ENCODE data around the gene KCNH8.

The KCNH8 gene

DNA sequence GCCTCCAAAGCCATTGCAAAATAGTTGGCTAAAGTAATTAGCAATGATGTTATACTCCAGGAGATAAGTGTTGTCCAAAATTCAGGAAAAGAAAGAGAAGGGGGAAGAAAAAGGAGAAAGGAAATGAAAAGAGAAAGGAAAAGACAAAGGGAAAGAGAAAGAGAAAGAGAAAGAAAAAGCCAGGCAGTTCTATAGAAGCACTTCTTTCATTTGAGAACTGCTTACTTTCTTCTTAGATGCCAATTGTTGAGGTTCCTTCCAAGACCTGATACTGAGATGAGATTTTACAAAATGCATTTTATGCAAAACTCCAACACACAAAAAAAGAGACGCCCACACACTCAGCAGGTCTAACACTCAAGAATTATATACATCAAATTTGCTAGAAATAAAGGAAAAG lies 298.4 kb downstream of the KCNH8 start:
- FAIRE-seq: no peak

DNA sequence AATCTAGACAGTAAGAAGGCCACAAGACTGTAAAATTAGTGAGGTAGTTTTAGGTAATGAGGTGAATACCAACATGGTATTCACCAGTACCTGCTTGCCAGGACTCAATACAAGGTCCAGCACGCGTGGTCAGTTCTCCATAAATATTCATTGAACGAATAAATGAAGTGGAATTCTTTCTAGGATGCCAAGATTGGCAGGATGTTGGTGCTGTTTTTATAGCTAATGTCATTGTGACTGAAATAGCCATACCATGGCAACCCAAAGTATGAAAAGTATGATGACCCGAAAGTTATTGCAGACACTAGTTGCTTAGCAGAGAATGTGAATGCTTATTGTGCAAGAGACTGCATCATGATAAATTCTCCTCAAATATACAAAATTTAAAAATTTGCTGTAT lies 307.2 kb downstream of the KCNH8 start:
- DNase-seq (ENCODE audit: extremely low spot score, insufficient read length, low read depth): no peak
- no peak for FAIRE-seq

More for the DNA sequence above, 298.4 kb downstream of the KCNH8 start:
- DNase-seq (ENCODE audit: extremely low spot score, insufficient read length, low read depth): no peak

DNA sequence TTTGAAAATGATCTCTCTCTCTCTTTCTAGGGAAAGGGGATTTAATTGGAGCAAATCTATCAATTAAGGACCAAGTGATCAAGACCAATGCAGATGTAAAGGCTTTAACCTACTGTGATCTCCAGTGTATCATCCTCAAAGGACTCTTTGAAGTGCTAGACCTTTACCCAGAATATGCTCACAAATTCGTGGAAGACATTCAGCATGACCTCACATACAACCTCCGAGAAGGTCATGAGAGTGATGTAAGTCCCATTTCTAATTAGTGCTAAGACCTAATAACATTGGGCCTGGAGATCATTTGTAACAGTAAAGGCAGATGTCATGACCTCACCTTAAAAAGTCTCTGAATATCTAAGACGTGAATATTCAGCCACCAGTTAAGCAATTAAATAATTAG lies 308.4 kb downstream of the KCNH8 start:
- DNase-seq (ENCODE audit: extremely low spot score, insufficient read length, low read depth): no peak
- FAIRE-seq: no peak

DNA sequence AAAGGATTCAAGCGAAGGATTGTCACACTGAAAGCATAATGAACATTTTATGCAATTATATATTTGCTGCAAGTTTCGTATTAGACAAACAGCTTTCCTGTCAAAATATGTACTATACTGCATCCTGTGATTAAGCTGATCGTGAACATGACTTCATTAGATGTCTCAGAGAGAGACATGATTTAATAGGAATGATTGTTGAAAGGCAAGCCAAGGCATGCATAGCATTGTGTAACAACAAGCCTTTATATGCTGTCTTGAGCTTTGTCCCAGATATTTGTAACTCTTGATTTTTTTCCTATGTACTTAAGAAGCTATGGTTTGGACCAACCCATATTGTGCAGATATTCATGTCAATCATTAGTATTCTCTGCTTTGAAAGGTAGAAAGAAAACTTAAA lies 309.1 kb downstream of the KCNH8 start:
- FAIRE-seq: no peak
- DNase-seq (ENCODE audit: extremely low spot score, insufficient read length, low read depth): no peak

DNA sequence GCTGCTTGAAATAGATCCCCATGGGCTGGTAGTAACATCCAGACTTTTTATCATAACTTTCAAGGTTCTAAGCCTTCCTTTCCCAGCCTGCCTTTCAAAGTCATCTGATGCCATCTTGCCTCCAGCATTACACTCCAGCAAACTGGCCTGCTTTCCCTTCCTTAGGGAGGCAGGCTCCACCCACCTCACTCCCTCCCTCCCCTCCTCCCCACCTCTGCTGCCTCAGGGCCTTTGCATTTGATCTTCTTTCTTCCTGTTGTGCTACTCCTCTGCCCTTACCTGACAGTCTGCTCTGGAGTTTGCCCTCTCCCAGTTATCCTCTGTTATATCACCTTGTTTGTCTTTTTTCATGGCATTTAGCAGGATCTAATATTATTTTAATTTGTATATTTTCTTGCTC lies 319.5 kb downstream of the KCNH8 start:
- DNase-seq (ENCODE audit: extremely low spot score, insufficient read length, low read depth) (no peak), FAIRE-seq (no peak)

DNA sequence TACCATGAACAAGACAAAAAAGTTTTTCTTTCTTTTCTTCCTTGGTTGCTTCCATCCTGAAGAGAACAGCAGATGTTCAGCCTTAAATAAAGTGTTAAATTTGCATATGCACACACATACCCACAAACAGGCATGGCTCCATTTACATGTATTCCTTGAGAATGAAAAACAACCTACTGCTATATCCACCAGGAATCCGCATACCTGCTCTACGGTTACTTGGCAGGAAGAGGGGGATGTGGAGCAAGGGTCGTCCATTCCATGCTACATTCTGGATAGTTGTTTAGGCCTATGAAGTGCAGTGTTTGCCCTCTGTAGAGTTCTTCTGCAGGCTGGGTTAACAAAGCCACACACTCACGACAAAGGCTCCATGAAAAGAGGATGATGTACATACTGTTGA lies 322.8 kb downstream of the KCNH8 start:
- FAIRE-seq (no peak), DNase-seq (ENCODE audit: extremely low spot score, insufficient read length, low read depth) (no peak)

DNA sequence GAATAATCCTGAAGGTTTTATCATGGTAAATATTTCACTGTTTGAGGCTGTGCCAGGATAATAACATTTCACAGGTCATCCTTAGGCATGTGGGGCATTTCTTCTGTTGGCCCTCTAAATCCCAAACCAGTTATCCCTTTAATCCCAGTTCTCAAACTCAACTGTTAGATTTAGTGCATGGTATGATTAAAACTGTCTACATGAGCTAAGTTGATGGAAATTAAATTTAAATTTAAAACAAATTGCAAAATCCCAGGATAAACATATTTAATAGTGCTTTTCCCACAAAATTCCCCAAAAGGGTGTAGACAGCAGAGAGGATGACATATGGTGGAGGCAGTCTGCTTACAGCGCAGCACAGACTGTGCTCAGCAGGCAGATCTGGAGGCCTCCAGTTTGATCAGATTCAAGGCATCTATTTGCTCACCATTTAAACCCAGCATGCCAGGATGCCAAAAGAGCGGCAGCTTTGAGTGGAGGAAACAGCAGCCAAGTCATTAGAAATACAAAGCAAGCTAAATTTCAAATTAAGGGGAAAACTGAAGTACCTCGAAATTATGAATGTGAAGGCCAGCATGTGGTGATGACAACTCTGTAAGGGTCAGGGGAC lies 325.8 kb downstream of the KCNH8 start:
- FAIRE-seq: no peak
- no peak for DNase-seq (ENCODE audit: extremely low spot score, insufficient read length, low read depth)

DNA sequence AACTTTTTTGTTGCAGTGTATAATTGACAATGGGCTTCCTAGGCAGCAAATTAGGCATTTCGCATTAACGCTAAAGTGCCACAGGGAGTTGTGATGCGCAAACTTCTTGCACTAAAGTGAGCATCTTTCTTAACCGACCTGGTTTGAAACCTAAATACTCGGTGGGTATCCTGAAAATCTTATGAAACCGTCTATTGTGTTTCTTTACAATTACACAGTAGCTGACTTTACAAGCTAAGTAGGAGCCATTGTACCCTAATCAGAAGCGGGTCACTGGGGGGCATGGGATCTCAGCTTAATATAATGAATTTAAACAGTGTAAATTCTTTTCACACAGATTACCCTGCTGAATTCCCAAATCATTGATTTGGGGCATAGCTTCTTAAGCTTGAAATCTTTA lies 328.0 kb downstream of the KCNH8 start:
- FAIRE-seq: no peak
- DNase-seq (ENCODE audit: extremely low spot score, insufficient read length, low read depth): no peak

DNA sequence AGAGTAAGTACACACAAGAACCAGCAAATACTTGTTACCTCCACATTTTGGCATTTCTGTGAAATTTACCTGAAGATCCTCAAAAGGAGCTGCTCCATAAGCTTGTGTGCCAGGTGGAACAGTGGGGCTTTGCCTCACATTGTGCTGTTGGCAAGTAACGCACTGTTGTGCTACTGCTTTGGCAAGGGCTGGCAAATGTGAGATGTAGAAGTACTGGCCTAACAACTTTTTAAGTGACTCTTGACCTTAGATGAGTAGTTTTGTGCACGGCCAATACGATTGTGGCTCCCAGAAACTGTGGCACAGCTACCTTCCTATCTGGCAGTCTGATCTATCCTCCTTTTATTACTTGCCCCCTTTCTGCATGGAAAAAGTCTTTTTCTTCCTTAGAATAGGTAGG lies 337.0 kb downstream of the KCNH8 start:
- DNase-seq (ENCODE audit: extremely low spot score, insufficient read length, low read depth) (no peak), FAIRE-seq (no peak)

DNA sequence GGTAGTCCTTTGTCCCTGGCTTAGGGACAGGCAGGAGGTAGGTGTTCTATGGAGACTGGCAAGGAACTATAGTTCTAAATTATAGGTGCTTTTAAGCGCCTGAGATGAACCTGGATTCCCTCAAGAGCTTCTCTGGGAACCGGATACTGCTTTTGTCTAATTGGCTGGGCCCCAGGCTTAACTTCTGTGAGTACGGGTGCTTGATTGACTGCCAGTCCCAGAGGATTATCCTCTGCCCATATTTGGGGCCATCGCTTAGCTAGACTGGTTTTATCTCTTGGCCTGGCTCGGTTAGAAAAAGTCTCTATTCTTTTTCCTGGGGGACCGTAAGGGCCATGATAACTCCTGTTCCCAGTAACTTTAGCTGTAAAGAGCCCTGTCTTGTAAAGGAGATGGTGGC lies 339.1 kb downstream of the KCNH8 start:
- DNase-seq (ENCODE audit: extremely low spot score, insufficient read length, low read depth): no peak
- FAIRE-seq: no peak

DNA sequence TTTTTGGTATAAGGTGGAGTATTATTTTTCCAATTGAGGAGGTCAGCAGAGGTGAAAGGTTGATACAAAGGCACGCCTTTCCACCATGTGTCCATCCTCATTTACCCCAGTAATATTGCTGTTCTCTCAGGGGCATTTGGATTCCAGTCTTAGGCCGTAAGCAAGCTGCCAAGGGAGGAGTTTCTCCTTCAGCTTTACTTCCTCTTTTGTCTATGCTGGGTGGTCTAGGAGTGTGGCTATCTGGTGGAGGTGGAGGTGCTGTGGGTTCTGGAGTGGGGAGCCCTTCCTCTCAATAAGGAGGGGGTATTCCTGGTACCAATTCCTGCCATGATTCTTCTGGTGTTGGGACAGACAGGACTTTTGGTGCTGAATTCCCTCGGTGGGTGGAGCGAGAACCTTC lies 340.6 kb downstream of the KCNH8 start:
- FAIRE-seq: no peak
- no peak for DNase-seq (ENCODE audit: extremely low spot score, insufficient read length, low read depth)

DNA sequence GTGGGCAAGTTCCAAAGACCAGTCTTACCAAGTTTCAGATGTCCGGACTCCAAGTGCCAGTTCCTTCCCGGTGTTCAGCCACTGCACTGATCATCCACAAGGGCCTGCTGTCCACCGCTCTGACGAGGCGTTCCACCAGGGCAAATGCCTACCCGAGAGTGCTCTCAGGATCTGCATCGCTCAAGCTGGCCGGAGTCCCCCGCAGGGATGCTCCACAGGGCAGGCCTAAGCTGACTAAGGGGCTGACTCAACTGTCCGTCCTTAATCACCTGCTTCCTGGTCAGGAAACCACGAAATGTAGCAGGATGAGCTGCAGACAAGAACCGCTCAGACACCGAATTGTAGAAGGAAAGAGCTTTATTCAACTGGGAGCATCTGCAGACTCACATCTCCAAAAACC lies 341.6 kb downstream of the KCNH8 start:
- DNase-seq (ENCODE audit: extremely low spot score, insufficient read length, low read depth): no peak
- no peak for FAIRE-seq

DNA sequence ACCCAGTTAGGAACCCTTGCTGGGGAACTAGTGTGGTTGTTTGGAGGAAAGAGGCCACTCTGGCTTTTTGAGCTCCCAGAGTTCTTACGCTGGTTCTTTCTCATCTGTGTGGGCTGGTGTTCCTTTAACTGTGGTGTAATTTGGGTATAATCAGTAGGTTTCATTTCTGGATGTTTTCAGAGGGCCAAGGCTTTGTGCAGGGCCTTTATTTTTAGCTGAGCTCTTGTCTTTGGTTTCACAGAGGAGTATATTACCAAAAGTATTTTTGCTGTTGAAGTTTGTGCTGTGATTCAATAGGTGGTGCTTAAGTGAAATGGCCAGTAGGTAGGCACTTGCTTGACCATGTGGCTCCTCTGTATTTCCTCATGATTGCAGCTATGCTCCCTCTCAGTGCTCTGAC lies 357.9 kb downstream of the KCNH8 start:
- no peak for FAIRE-seq
- DNase-seq (ENCODE audit: extremely low spot score, insufficient read length, low read depth): no peak

DNA sequence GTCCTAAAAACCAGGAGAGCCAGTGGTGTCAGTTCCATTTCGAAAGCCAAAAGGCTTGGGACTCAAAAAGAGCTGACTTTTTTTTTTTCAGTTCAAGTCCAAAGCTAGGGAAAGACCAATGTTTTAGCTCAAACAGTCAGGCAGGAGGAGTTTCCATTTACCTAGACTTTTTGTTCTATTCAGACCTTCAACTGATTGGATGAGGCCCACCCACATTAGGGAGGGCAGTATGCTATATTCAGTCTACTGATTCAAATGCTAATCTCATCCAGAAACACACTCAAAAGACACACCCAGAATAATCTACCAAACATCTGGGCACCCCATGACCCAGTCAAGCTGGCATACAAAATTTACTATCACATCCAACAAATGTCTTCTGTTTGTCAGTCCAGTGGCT lies 374.0 kb downstream of the KCNH8 start:
- no peak for DNase-seq (ENCODE audit: extremely low spot score, insufficient read length, low read depth)
- FAIRE-seq: no peak

DNA sequence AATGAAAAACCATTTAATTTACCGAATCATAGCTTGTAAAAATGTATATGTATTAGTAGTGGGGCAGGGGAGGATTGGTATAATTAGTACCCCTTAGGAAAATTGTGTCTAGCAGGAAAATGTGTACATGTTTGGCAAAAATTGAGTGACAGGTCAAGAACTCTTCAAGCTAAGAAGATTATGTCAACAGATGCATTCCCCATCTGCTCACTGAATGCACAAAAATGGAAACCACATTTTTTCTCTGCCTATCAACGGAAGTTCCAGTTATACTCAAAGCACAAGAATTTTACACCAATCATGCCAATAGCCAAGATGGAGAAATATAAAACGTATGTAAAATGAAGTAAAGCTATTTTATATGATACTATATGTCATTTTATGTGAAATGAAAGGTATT lies 377.8 kb downstream of the KCNH8 start:
- no peak for DNase-seq (ENCODE audit: extremely low spot score, insufficient read length, low read depth)
- FAIRE-seq: no peak

DNA sequence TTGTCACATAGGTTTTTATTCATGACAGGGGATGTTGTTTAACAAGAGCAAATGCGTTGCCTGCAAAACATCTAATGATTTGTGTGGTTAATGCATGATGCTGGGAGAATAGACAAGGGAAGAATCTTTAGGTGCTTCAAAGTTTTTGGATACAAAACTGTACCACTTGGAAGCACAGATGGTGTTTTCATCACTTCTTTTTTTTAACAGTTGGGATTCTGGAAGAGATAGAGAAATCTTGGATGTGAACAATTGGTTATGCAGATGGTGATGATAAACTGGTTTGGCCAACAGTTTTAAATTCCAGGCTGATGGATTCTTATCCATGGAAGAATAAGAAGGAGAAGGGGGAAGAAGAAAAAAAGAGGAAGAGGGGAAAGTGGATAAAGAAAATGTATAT lies 379.4 kb downstream of the KCNH8 start:
- no peak for FAIRE-seq
- DNase-seq (ENCODE audit: extremely low spot score, insufficient read length, low read depth): no peak

DNA sequence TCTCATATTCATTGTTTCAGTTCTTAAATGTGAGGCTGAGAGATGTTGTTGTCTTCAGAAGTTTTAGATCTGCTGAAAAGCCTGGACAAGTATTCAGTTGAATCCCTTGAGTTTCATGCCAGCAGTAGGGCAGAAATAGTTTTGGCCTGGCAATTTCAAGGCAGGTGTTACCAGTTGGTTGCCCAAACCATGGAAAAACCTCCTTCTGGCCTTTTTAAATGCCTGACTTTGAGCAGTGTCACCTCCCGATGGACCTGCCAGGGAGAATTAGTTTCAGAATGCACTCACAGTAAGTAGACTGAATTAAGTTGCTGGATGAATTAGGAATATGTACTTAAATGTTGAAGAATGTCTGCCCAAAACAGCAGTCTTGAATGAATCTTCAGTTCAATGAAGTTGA lies 383.1 kb downstream of the KCNH8 start:
- FAIRE-seq (no peak), DNase-seq (ENCODE audit: extremely low spot score, insufficient read length, low read depth) (no peak)

DNA sequence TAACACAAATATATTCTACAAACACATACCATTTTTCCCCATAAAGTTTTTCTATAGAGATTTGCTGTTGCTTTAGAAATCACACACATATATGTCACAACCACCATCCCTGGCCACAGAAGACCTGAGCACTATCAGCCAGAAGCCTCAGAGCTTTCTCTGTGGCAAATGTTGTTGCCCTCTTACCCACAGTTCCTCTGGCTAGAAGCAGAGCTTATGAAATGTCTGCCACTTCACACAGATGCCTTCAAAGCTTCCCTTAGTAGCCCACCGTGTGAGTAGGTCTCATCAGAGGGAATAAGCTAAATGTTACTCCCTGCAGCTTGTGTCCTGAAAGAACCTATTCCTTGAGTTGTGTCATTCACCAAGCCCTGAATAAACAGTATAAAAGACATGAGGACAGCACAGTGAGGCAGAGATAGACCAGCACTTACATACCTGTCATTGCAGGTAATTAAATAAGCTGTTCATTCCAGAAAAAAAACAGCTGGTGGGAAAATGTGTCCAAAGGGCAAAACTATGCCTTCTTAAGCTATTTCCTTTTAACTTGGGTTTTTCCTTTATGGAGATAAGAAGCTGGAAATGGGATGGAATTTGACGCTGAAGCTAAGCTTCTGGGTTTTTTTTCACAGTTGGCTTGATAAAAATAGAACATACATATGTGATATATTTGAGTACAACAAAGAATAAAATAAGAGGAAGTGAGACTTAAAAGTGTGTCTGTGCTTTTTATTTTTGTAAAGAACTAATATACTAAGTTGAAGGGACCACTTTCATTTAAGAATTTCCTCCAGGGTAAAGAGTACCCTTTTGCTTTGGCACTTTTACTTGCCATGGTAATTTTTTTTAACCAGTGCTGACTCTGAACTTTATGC lies 391.4 kb downstream of the KCNH8 start:
- DNase-seq (ENCODE audit: extremely low spot score, insufficient read length, low read depth): no peak
- FAIRE-seq: peak; percentile 67

DNA sequence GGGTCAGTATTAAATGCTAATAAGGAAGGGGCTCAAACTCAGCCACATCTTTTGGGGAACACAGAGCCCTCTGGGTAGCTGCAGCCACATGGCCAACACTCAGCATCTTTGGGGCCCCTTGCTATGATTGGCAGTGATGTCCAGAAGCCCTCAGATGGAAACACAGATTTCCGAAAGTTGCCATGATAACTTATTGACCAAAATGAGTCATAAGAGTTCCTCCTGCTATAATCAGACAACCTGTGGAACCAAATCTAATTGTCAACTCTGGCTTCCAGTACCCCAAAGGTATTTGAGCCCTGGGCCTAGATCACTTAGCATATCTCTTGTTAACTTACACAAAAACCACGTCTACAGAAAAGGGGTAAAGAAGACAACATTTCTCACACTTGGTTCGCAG lies 392.2 kb downstream of the KCNH8 start:
- DNase-seq (ENCODE audit: extremely low spot score, insufficient read length, low read depth) (no peak), FAIRE-seq (no peak)

DNA sequence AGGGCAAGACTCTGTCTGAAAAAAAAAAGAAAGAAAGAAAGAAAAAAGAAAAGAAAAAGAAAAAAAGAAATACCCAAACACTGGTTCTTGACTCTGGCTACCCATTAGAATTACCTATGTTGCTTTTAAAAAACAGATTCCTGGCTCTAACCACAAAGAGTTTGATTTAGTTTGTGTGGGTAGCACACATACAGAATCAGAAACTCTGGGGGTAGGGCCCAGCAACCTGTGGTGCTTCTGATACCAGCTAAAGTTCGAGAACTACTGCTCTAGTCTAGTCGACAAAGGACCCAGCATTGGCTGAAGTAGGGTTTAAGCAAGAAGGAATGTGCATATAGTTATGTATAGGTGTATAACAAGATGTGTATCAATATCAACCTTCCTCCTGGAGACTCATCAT lies 393.0 kb downstream of the KCNH8 start:
- DNase-seq (ENCODE audit: extremely low spot score, insufficient read length, low read depth) (no peak), FAIRE-seq (no peak)

DNA sequence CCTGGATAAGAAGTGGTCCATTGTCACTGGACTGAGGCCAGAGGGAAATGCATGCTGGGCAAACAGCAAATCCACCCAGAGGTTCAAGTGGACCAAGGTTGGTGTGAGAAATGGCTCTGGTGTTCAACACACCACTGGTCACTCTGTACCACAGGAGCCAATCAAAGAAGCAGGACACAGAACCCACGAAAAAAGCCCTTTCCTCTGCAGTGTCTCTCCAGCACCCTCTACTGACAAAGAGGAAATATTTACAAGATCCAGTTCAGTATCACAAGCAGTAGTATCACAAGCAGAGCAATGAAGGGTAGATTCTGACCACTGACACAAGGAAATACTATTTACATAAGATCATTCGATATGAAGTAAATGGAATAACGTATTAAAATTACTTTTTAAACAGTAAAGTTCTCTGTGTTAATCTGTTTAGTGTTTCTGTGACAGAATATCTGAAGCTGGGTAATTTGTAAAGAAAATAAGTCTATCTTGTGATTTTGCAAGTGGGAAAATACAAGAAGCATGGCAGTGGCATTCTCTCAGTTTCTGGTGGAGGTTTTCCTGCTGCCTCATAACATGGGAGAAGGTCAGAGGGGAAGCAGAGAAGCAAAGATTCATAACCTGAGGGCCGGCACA lies 395.0 kb downstream of the KCNH8 start:
- DNase-seq (ENCODE audit: extremely low spot score, insufficient read length, low read depth): no peak
- peak; percentile 84 for FAIRE-seq
